GM21515 (cell line): ENCODE measurements around the gene SMIM28.

ENCODE experiments used
- ATAC-seq: cut with Tn5 transposase; IDR thresholded peaks from one replicate; pipeline ENCODE4 v1.9.1; 2021; ENCODE audit not compliant: unreplicated experiment

SMIM28 gene

DNA sequence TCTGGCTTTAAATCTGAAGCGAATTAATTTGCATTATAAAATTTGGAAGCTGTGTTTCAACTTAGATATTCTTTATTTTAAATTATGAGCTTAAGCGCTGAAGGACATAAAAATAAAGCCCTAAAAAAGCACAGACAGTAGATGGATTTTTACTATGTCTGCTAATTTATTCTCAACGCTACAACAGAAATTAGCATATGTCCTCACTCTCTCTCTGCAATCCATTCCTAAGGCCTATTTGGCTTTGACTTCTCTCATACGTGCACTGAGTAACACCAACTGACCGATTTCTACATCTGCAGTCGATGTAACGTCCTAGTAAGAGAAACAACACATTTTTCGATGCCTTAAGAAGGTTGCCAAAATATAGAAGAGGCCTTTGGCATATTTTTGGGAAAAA, 50.0 kb downstream of the SMIM28 start:
- no peak for ATAC-seq

DNA sequence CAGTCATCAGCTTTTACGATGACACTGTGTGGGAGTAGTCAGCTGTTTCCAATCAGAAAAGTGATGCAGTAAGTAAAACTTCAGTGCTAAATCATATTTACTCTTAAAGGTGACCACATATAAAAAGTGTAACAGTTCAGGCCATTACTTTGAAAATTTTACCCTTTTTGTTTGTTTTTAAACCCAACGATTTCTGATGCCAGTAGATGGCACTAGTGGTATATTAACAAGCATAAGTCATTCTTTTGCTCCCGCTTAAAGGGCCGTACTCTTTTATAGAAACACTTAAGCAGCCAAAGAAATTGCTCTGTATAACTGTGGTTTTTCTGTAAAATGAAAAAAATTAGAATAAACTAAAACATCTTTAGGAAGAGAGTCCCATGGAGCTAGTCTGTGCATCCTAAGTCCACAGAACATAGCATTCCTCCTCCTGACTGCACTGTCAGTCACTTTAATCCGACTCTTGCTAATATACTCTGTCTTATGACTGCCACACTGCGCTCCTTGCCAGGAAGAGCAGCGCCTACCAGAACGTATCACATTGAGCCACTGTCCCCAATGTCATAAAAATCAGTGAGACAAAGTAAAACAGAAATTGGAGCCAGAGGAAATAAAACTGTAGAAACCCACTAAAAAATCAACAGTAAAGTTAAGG, 51.4 kb downstream of the SMIM28 start:
- ATAC-seq: no peak

DNA sequence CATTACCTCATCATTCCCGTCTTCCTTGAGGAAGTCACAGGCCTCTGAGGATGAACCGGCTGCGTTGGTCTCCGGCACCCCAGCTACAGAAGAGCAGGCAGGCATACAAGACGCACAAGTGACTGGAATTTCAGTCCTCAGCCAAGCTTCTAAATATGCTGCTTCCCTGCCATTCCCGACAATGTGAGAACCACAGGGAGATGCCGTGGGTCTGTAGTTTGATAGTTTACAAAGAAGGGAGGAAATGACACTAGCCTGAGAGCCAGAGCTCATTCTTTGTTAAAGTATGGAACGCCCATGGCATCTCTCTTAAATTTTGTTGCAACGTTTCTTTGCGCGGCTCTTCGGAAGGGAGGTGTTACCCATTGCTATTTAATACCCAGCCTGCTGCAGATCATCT, 52.1 kb downstream of the SMIM28 start:
- no peak for ATAC-seq

DNA sequence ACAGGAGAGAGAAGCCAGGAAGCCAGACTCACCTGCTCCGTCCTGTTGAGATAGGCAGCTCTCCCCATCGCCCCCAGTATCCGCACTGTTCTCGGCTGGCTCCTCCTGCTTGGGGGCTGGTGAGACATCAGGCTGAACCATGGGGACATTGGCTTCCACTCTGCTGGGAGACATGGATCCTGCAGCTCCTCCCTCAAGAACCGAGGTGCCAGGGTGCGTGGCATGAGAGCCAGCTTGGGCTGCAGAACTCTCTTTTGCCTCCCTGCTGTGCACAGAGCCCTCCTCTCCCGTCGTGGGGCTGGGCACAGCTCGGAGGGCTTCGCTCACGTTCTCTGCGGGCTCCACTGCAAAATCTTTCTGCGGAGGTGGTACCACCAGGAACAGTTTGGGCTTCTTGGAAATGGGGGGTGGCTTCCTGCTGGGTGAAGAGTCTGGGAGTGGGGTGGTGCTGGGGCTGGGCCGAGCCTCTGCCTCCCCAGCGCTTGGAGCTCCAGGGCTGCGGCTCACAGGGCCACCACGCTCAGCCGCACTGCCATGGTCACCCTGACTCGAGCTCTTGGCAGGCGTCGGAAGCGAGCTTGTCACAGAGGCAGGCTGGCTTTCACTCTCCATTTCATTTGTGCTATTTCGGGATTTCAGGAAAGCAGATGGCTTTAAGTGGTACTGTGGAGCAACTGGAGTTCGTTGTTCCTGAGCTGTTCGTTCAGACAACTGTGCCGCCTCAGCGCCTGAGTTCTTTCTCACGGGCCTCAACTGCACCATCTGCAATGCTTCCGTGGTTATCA, 52.8 kb downstream of the SMIM28 start:
- no peak for ATAC-seq

DNA sequence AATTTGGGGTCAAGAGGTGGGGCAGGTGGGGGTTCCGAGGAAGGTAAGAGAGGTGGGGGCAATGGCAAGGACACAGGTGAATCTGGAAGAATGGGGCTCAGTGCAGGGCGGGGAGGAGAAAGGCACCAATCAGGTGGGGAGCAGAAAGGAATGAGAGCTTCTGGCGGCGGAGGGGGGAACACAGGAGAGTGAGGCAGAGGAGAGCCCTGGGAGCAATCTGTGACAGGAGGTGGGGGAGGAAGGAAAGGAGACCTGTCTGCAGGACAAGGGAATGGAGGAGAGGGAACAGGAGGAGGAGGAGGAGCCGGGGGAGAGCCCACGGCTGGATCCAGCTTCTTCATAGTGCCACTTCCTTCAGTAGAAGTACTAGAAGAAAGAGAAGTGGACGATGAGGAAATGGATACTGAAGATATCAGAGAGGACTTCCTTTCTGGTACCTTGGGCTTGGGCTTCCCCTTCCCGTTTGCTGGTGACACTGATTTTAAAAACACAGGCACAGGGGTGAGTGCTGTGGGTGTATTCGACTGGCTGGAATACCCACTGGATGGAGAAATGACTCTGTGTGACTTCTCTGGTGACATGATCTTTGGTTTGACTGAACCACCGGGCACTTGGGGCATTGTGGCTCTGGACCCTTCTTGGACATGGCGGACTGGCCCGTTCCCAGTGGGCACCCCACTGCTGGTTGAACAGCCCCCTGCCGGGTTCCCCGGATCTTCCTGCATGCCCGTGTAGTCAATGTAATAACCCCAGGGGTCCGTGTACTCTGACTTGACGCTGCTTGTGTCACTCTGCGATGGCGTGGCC, 53.8 kb downstream of the SMIM28 start:
- ATAC-seq: no peak

DNA sequence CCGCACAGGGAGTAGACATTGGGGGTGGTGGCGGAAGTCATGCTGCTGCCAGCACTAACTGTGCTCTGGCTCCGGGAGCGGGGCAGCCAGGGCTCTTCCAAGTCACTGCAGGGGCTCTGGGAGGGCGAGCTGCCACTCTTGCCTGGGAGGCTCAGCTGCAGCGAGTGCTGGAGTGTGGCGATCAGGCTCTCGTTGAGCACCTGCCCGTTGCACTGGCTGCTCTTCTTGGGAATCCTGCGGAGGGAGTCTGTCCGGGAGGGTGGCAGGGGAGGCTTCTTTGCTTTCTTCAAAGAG, 54.3 kb downstream of the SMIM28 start:
- no peak for ATAC-seq
